Measurements from ENCODE around the gene SMPD3.
A peak's percentile ranks its signal among the peaks of the same experiment; 100 is the strongest.

SMPD3 gene

GRCh38 chr16:68470461-68471150 lies 22.3 kb upstream of the SMPD3 start:
- peak; percentile 30 to 32 for DNase-seq

- no peak for DNase-seq
Measured at GRCh38 chr16:68469796-68470460, 21.6 kb upstream of the SMPD3 start.

DNA sequence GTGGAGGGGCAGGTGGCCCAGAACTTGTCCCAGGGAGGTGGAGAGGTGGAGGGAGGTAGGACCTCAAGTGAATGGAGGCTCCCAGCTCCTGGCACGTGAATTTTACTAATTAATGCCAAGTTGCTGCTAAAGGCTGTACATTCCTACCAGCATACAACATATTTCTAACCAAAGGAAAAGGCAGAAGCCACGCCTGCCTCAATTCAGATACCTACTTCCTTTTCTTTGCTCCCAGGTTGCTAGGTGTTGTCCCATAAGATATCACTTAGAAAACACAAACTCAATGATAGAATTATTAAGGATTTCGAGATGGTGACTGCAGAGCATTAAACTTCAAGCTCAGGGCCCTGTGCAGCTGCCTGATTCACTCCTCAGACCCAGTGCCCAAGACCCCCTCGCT lies 20.5 kb upstream of the SMPD3 start:
- no peak for DNase-seq

DNA sequence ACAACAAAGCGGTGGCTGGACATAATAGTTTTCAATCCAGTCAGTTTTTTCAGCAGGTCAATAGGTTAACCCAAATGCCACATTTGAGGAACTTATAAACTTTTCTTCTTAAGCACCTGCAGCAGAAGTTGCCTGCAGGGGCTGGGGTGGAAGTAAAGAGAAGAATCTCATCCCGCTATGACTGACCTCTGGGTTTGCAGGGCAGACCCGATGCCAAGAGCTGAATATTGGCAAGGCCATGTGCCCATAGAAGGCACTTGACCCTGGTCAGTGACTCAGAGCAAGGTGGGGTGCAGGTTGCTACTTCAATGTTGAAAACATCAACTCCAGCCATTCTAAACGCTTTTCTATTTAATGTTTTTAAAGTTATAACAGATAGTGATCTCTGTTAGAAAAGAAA lies 17.9 kb upstream of the SMPD3 start:
- no peak for DNase-seq

- DNase-seq = no peak
Measured at GRCh38 chr16:68463904-68464303, 15.6 kb upstream of the SMPD3 start.

DNA sequence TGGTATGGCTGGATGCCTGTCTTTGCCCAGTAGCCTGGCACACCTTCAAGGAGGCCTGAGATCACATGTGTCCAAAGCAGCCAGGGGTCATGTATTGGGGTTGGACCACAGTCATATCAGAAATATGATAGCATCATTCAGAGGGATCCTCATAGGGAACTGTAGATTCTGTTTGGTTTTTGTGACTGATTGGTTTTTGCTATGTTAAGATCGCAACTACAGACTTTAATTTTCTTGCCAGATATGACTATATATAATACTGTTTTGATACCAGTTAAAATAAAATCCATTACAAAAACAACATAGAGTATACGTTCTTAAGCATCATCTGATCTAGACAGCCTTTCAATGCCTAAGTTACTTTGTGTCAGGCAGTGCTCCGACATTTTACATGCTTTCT lies 11.8 kb upstream of the SMPD3 start:
- DNase-seq = no peak

DNA sequence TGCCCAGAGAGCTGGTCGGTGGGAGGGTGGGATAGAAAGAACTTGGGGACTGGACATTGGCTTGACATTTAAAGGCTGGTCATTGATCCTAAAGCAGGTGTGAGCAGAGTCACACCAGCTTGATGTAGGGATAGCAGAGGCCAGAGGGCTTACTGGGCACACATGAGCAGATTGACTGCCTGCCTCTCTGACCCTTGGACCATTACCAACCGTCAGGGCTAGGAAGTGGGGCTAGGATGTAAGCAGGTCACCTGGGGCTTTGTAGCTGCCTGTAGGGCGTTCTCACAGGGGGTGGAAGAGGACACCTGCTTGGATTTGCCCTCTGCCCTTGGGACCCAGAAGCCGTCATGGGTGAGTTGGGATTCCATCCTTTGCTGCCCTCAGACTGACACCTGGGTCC lies 11.1 kb upstream of the SMPD3 start:
- DNase-seq = no peak

GRCh38 chr16:68458551-68458950 lies 10.2 kb upstream of the SMPD3 start:
- DNase-seq = no peak

- no peak for DNase-seq
Measured at GRCh38 chr16:68458101-68458500, 9.8 kb upstream of the SMPD3 start.

GRCh38 chr16:68455631-68456030 lies 7.3 kb upstream of the SMPD3 start:
- no peak for DNase-seq

DNA sequence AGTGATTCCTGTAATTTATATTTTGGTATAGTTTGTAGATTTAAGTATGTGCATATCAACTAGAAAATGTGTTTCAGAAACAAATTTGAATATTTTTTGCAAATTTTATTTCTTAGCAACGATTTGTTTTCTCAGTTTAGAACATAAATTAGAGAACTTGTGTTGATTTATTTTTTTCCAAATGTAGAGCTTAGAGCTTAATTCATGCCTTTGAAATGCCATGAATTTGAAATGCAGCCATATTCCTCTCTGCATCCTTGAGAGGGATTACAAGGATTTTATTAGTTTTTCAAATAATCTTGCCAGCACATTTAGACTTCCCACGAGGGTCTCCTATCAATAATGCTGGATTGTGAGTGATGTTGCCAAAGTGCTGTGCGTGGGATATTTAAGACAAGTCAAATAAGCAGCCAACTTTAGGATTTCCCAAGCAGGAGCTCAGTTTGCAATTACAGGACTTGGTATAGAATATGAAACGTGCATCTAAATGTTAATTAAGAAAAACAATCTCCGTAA lies 6.7 kb upstream of the SMPD3 start:
- no peak for DNase-seq

GRCh38 chr16:68453816-68454215 lies 5.5 kb upstream of the SMPD3 start:
- DNase-seq = no peak

DNA sequence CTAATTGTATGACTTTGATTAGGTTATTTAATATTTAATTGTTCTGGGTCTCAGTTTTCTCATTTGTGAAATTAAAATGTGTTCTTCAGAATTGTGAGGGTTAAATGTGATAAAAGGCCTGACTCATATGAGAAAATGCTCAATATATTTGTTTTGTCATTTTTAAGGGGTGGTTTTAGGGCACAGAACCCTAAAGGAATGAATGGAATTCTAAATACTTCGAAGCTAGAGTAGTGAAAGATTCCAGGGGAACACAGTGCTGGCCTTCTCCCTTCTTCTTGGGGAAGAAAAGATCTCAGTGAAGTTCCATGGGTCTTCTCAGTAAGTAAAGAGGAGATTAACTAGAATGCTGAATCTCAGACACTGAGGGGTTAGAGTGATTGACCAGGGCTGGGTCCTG lies 3.9 kb upstream of the SMPD3 start:
- DNase-seq = no peak

- DNase-seq = no peak
Measured at GRCh38 chr16:68451676-68452075, 3.4 kb upstream of the SMPD3 start.

- DNase-seq = no peak
Measured at GRCh38 chr16:68450741-68451255, 2.5 kb upstream of the SMPD3 start.

GRCh38 chr16:68447653-68448359 lies 502 bp downstream of the SMPD3 start:
- DNase-seq = no peak

GRCh38 chr16:68446681-68447652 lies 1.3 kb downstream of the SMPD3 start:
- DNase-seq = no peak

DNA sequence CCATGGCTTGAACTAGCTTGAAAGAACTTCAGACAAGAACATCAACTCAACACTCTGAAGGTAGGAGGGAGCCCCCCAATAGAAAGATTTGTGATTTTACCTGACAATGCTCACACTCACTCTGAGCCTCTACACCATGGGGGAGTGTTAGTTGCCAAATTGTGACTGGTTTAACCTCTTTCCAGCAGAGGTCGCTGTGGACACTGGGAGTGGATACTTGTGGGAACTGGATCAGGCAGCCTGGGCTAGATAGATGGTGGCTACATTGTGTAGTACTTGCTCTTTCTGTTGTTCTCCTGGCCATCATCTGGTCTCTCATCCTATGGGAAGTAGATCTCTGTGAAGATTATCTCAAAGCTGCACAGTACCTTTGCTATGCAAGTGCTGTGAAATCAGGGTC lies 2.9 kb downstream of the SMPD3 start:
- peak in 1 of 2 donors; percentile 41 for DNase-seq

- no peak for DNase-seq
Measured at GRCh38 chr16:68444056-68444657, 4.2 kb downstream of the SMPD3 start.

- DNase-seq = no peak
Measured at GRCh38 chr16:68436581-68436980, 11.7 kb downstream of the SMPD3 start.

- DNase-seq = no peak
Measured at GRCh38 chr16:68434624-68435210, 13.6 kb downstream of the SMPD3 start.

GRCh38 chr16:68433316-68433715 lies 15.0 kb downstream of the SMPD3 start:
- no peak for DNase-seq
